Ishikawa (cell line): Measurements from ENCODE around the gene BTNL3.

Source experiments
- CEBPB ChIP-seq: IDR thresholded peaks from 2 replicates; pipeline ENCODE4 v1.6.1; 2012
- CREB1 ChIP-seq: IDR thresholded peaks from 2 replicates; pipeline ENCODE4 v1.6.1; 2012; ENCODE audit warnings: low read depth
- EGR1 ChIP-seq: IDR thresholded peaks from 2 replicates; pipeline ENCODE4 v1.6.1; 2012
- EP300 ChIP-seq: IDR thresholded peaks from 2 replicates; pipeline ENCODE4 v1.6.1; 2012; ENCODE audit warnings: borderline replicate concordance
- FOXM1 ChIP-seq: IDR thresholded peaks from 2 replicates; pipeline ENCODE4 v1.6.1; 2012; ENCODE audit warnings: low read depth, borderline replicate concordance
- NFIC ChIP-seq: IDR thresholded peaks from 2 replicates; pipeline ENCODE4 v1.6.1; 2012
- RAD21 ChIP-seq: IDR thresholded peaks from 2 replicates; pipeline ENCODE4 v1.6.1; 2012; ENCODE audit warnings: low read depth
- TAF1 ChIP-seq: IDR thresholded peaks from 2 replicates; pipeline ENCODE4 v1.6.1; 2012; ENCODE audit warnings: low read depth, mild to moderate bottlenecking
- TCF12 ChIP-seq: IDR thresholded peaks from 2 replicates; pipeline ENCODE4 v1.6.1; 2012; ENCODE audit warnings: low read depth
- TEAD4 ChIP-seq: IDR thresholded peaks from 2 replicates; pipeline ENCODE4 v1.6.1; 2012
- YY1 ChIP-seq: IDR thresholded peaks from 2 replicates; pipeline ENCODE4 v1.6.1; 2012; ENCODE audit warnings: low read depth
- ZBTB7A ChIP-seq: IDR thresholded peaks from 2 replicates; pipeline ENCODE4 v1.6.1; 2012; ENCODE audit warnings: low read depth
- TF ChIP-seq, protein P1 (sequence below): IDR thresholded peaks from 2 replicates; pipeline ENCODE4 v1.6.1; 2012; ENCODE audit warnings: low read depth, mild to moderate bottlenecking
- TF ChIP-seq, protein P2 (sequence below): IDR thresholded peaks from 2 replicates; pipeline ENCODE4 v1.6.1; 2012
- TF ChIP-seq, protein P3 (sequence below): IDR thresholded peaks from 2 replicates; pipeline ENCODE4 v1.6.1; 2012

Gene BTNL3

DNA sequence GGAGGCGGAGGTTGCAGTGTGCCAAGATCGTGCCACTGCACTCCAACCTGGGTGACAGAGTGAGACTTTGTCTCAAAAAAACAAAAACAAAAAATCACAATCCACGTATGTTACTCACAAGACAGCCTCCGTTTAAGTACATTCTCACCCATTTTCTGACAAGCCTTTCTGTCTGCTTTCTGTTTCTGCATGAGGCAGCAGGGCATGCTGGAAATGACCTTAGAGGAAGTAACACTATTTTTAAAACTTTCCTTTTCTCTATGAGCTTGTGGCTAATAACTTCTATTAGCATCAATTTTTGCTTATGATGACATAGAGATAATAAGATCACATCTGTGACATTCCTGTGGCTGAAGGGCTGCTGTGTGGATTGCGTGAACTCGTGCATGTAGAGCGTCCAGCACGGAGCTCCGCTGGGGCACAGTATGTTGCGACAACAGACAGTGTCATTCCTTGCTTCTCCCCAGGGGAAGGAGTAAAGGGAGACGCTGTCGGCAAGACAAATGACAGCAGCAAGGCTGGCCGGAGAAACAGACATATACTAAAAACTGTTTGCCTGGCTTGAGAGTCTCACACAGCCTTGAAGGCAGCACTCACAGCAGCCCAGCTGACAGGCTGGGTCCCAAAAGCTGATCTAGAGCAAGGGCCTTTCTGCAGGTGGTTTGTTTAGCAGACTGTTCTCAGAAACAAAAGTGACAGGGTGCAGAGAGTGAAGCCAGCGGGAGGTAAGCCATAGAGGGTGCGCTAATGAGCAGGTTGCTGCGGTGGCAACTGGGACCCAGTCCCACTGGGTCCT, 1.6 kb downstream of the BTNL3 start:
- TF ChIP-seq RAD21 (no peak), TCF12 (no peak), FOXM1 (no peak), ZBTB7A (no peak), TEAD4 (no peak), NFIC (no peak)
- TF ChIP-seq, protein P1, sequence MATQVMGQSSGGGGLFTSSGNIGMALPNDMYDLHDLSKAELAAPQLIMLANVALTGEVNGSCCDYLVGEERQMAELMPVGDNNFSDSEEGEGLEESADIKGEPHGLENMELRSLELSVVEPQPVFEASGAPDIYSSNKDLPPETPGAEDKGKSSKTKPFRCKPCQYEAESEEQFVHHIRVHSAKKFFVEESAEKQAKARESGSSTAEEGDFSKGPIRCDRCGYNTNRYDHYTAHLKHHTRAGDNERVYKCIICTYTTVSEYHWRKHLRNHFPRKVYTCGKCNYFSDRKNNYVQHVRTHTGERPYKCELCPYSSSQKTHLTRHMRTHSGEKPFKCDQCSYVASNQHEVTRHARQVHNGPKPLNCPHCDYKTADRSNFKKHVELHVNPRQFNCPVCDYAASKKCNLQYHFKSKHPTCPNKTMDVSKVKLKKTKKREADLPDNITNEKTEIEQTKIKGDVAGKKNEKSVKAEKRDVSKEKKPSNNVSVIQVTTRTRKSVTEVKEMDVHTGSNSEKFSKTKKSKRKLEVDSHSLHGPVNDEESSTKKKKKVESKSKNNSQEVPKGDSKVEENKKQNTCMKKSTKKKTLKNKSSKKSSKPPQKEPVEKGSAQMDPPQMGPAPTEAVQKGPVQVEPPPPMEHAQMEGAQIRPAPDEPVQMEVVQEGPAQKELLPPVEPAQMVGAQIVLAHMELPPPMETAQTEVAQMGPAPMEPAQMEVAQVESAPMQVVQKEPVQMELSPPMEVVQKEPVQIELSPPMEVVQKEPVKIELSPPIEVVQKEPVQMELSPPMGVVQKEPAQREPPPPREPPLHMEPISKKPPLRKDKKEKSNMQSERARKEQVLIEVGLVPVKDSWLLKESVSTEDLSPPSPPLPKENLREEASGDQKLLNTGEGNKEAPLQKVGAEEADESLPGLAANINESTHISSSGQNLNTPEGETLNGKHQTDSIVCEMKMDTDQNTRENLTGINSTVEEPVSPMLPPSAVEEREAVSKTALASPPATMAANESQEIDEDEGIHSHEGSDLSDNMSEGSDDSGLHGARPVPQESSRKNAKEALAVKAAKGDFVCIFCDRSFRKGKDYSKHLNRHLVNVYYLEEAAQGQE: no peak
- TF ChIP-seq, protein P2, sequence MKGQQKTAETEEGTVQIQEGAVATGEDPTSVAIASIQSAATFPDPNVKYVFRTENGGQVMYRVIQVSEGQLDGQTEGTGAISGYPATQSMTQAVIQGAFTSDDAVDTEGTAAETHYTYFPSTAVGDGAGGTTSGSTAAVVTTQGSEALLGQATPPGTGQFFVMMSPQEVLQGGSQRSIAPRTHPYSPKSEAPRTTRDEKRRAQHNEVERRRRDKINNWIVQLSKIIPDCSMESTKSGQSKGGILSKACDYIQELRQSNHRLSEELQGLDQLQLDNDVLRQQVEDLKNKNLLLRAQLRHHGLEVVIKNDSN: no peak
- TF ChIP-seq, protein P3, sequence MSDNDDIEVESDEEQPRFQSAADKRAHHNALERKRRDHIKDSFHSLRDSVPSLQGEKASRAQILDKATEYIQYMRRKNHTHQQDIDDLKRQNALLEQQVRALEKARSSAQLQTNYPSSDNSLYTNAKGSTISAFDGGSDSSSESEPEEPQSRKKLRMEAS: no peak

DNA sequence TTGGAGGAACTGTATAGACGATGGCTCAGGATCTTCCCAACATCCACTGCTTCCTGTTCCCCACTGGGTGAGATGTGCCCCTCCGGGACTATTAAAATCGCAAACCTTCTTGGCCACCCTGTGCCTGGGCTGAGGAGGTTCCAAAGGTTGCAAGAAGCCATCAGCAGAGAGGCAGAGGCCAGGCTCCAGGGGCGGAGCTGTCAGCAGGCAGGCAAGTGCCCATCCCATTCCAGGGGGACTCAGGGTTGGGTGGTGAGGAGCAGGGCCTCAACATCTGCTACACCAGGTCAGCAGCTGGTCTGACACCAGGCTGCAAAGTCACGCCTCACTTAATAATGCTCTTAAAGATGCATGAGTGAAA, 2.2 kb downstream of the BTNL3 start:
- TF ChIP-seq NFIC (no peak), TCF12 (no peak), RAD21 (no peak), YY1 (no peak), EGR1 (no peak), CEBPB (no peak), ZBTB7A (no peak), FOXM1 (no peak), CREB1 (no peak), TEAD4 (no peak), EP300 (no peak), TAF1 (no peak)
- TF ChIP-seq, protein P2: no peak
- TF ChIP-seq, protein P3: no peak
- TF ChIP-seq, protein P1: no peak

DNA sequence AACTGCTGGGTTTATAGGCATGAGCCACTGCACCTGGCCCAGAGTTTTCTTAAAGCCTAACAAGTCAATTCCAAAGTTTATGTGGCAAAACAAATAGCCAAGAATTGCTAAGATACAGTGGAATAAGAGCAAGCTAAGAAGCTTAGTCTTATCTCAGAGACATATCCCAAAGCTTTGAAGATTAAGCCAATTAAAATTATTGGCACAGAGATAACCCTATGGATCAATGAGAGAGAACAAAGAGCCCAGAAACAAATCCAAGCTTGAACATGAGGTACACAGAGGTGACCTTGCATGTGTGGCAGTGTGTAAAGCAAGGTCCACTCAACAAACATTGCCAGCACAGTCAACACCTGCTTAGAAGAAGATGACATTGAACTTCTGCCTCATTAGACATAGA, 13.3 kb downstream of the BTNL3 start:
- TF ChIP-seq FOXM1 (no peak), YY1 (no peak), CEBPB (no peak)
- TF ChIP-seq, protein P1: no peak

DNA sequence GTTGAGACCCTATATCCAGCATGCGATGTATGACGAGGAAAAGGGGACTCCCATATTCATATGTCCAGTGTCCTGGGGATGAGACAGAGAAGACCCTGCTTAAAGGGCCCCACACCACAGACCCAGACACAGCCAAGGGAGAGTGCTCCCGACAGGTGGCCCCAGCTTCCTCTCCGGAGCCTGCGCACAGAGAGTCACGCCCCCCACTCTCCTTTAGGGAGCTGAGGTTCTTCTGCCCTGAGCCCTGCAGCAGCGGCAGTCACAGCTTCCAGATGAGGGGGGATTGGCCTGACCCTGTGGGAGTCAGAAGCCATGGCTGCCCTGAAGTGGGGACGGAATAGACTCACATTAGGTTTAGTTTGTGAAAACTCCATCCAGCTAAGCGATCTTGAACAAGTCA, 17.1 kb downstream of the BTNL3 start:
- TF ChIP-seq TAF1 (no peak), EGR1 (no peak), CREB1 (no peak), TEAD4 (no peak), TCF12 (no peak), EP300 (no peak), CEBPB (no peak), FOXM1 (no peak), NFIC (no peak), YY1 (no peak), RAD21 (no peak), ZBTB7A (no peak)
- TF ChIP-seq, protein P2: no peak
- TF ChIP-seq, protein P3: no peak
- TF ChIP-seq, protein P1: no peak
